NCI-H2107 treated with DMSO at 0.1 percent for 48 hours (cell line): ENCODE results near the gene LMX1A.

Experiments
- DNase-seq: peaks from one replicate; lab custom pipeline; 2025; ENCODE audit not compliant: unreplicated experiment; lab: John Stamatoyannopoulos, UW

Gene LMX1A

GRCh38 chr1:165367375-165367993, 11.0 kb upstream of the LMX1A start:
- peak; percentile 49 for DNase-seq

- DNase-seq, result no peak
Measured at GRCh38 chr1:165365341-165365740, 8.8 kb upstream of the LMX1A start.

GRCh38 chr1:165364568-165365133, 8.1 kb upstream of the LMX1A start:
- no peak for DNase-seq

- no peak for DNase-seq
Measured at GRCh38 chr1:165356876-165357275, 361 bp upstream of the LMX1A start.

GRCh38 chr1:165355139-165355976, 1.2 kb downstream of the LMX1A start:
- DNase-seq, result no peak

GRCh38 chr1:165354739-165355138, 1.8 kb downstream of the LMX1A start:
- DNase-seq, result no peak

GRCh38 chr1:165353731-165354671, 2.5 kb downstream of the LMX1A start:
- DNase-seq, result no peak

GRCh38 chr1:165352442-165353293, 3.8 kb downstream of the LMX1A start:
- DNase-seq, result no peak

- no peak for DNase-seq
Measured at GRCh38 chr1:165351863-165352441, 4.6 kb downstream of the LMX1A start.

GRCh38 chr1:165350840-165351239, 5.7 kb downstream of the LMX1A start:
- DNase-seq, result no peak

- DNase-seq, result no peak
Measured at GRCh38 chr1:165345502-165345901, 11.0 kb downstream of the LMX1A start.

- no peak for DNase-seq
Measured at GRCh38 chr1:165344736-165345135, 11.8 kb downstream of the LMX1A start.

- no peak for DNase-seq
Measured at GRCh38 chr1:165344198-165344597, 12.3 kb downstream of the LMX1A start.

- DNase-seq, result no peak
Measured at GRCh38 chr1:165342587-165342986, 13.9 kb downstream of the LMX1A start.

- DNase-seq, result no peak
Measured at GRCh38 chr1:165342168-165342567, 14.3 kb downstream of the LMX1A start.

- no peak for DNase-seq
Measured at GRCh38 chr1:165339164-165339563, 17.4 kb downstream of the LMX1A start.

- no peak for DNase-seq
Measured at GRCh38 chr1:165330483-165330882, 26.0 kb downstream of the LMX1A start.

GRCh38 chr1:165329104-165329503, 27.4 kb downstream of the LMX1A start:
- DNase-seq, result no peak

GRCh38 chr1:165328136-165328535, 28.4 kb downstream of the LMX1A start:
- no peak for DNase-seq

- no peak for DNase-seq
Measured at GRCh38 chr1:165327538-165327937, 29.0 kb downstream of the LMX1A start.
